Activated naive CD8-positive, alpha-beta T cell treated with anti-CD3 and anti-CD28 coated beads, Interleukin-2, amount 50 U/mL, for 24 hours (primary cell): ENCODE measurements around the gene DGLUCY.
"Not testable (repeated sequence)": the region's sequence is repeated elsewhere in the genome, so short reads cannot be mapped to it uniquely, and the experiment has no call there.

Experiments used
- ATAC-seq: fragments of 150-1000 bp; cut with Tn5 transposase; one replicate; pipeline ENCODE4 v1.10.0; 2021
- DNase-seq: peaks from one replicate; pipeline ENCODE4 v3.0.0; 2021
- H3K27ac Mint-ChIP-seq: one replicate; pipeline ENCODE4 v1.8.0; 2021; ENCODE audit warnings: mild to moderate bottlenecking, mixed read lengths
- H3K27me3 Mint-ChIP-seq: one replicate; pipeline ENCODE4 v1.8.0; 2021; ENCODE audit warnings: mixed read lengths
- H3K36me3 Mint-ChIP-seq: one replicate; pipeline ENCODE4 v1.8.0; 2021; ENCODE audit warnings: low read depth, mixed read lengths
- H3K4me1 Mint-ChIP-seq: one replicate; pipeline ENCODE4 v1.8.0; 2021; ENCODE audit warnings: mixed read lengths
- H3K4me3 Mint-ChIP-seq: one replicate; pipeline ENCODE4 v1.8.0; 2021; ENCODE audit warnings: mild to moderate bottlenecking, moderate library complexity, mixed read lengths
- H3K9me3 Mint-ChIP-seq: one replicate; pipeline ENCODE4 v1.8.0; 2021; ENCODE audit warnings: mixed read lengths

DGLUCY gene

GRCh38 chr14:91138511-91139359, 24.9 kb downstream of the DGLUCY start:
- ATAC-seq: peak; percentile 64
- no peak overlapping the region for H3K27ac Mint-ChIP-seq
- no peaks in the 10 kb centered on the region for H3K27me3 Mint-ChIP-seq
- no peaks in the 10 kb centered on the region for H3K9me3 Mint-ChIP-seq
- H3K4me1 Mint-ChIP-seq: peaks cover 42% of the 10 kb centered on the region
- no peak overlapping the region for H3K4me3 Mint-ChIP-seq
- H3K36me3 Mint-ChIP-seq: peaks cover 39% of the 10 kb centered on the region
- DNase-seq: peak; percentile 62

GRCh38 chr14:91139776-91140175, 25.9 kb downstream of the DGLUCY start:
- DNase-seq: no peak
- peak overlapping the region; percentile 12 for H3K27ac Mint-ChIP-seq
- no peaks in the 10 kb centered on the region for H3K27me3 Mint-ChIP-seq
- no peaks in the 10 kb centered on the region for H3K9me3 Mint-ChIP-seq
- no peak overlapping the region for H3K4me3 Mint-ChIP-seq
- no peak for ATAC-seq
- peaks cover 50% of the 10 kb centered on the region for H3K4me1 Mint-ChIP-seq
- peaks cover 35% of the 10 kb centered on the region for H3K36me3 Mint-ChIP-seq

GRCh38 chr14:91140672-91141071, 26.8 kb downstream of the DGLUCY start:
- peaks cover 52% of the 10 kb centered on the region for H3K4me1 Mint-ChIP-seq
- H3K9me3 Mint-ChIP-seq: no peaks in the 10 kb centered on the region
- no peaks in the 10 kb centered on the region for H3K27me3 Mint-ChIP-seq
- no peak for ATAC-seq
- no peak overlapping the region for H3K4me3 Mint-ChIP-seq
- H3K27ac Mint-ChIP-seq: no peak overlapping the region
- DNase-seq: no peak
- peaks cover 35% of the 10 kb centered on the region for H3K36me3 Mint-ChIP-seq

DNA sequence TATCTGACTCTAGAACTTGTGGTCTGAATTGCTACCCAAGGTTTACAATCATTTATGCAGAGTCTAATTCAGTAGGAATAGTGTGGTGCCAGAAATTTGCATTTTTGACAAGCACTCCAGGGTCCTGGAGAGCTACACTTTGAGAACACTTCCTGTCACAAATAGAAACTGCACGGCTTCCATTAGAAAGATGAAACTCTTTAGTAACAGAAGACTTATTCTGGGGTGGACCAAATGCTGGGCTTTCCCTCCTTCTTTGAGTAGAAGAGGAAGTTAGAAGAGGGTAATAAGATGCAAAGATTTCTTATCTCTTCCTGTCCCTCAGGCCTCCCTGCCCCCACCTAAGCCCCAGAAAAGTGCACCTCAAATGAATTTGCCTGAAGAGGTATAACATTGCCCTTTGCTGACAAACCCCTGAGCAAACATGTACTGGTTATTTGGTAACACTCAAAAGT, 28.4 kb downstream of the DGLUCY start:
- Mint-ChIP-seq H3K36me3 (peaks cover 39% of the 10 kb centered on the region), H3K4me1 (peaks cover 52% of the 10 kb centered on the region), H3K27ac (peak overlapping the region; percentile 64), H3K4me3 (no peak overlapping the region), H3K27me3 (no peaks in the 10 kb centered on the region), H3K9me3 (no peaks in the 10 kb centered on the region)
- DNase-seq: peak; percentile 6
- peak; percentile 40 for ATAC-seq

DNA sequence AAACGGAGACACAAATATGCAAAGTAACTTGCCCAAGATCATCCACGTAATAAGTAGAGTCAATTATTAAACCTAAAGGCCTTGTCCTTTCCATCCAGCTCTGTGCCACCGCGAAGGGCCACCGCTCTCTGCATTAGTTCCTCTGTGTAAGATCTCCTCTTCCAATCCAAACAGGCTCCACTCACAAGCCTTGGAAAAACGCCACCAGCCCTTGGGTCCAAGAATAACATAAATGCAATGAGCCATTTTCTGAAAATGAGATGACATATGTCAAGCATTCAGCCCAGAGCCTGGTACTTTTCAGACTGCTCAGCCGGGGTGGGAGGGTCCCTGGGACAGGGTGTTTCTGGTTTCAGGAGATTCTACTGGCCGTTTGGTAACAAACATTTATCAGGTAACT, 30.0 kb downstream of the DGLUCY start:
- ATAC-seq (no peak), DNase-seq (no peak)
- peaks cover 30% of the 10 kb centered on the region for H3K36me3 Mint-ChIP-seq
- H3K4me3 Mint-ChIP-seq: no peak overlapping the region
- no peak overlapping the region for H3K27ac Mint-ChIP-seq
- no peaks in the 10 kb centered on the region for H3K9me3 Mint-ChIP-seq
- H3K4me1 Mint-ChIP-seq: peaks cover 44% of the 10 kb centered on the region
- H3K27me3 Mint-ChIP-seq: no peaks in the 10 kb centered on the region

DNA sequence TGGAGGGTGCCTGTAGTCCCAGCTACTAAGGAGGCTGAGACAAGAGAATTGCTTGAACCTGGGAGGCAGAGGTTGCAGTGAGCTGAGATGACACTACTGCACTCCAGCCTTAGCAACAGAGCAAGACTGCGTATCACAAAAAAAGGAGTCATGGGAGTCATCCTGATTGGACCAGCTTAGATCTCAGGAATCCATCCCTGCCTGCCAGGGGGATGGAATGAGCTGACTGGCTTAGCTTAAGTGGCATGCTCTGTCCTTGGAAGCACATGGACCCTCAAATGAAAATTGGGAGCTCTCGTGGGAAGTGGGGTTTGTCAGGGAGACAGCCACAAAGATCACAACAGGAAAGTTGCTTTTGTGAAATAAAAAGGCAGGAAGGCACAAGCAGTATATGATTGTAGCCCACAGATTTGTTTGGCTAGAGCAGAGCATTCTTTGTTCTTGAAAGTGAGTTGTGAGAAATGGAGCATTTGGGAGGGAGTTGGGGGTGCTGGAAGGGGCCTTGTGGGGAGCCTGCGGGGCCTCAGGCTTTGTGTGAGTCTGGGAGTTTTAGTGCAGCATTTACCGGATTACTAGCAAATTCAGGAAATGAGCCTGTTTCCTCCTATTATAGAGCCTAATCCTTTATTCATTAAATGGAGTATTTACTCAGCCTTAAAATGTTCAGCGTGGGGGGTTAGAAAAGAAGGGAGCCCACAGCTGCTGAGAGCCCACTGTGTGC, 30.7 kb downstream of the DGLUCY start:
- Mint-ChIP-seq H3K27me3 (no peaks in the 10 kb centered on the region), H3K36me3 (peaks cover 34% of the 10 kb centered on the region), H3K4me1 (peaks cover 39% of the 10 kb centered on the region), H3K27ac (peak overlapping the region; percentile 44), H3K9me3 (no peaks in the 10 kb centered on the region), H3K4me3 (no peak overlapping the region)
- DNase-seq: no peak
- no peak for ATAC-seq

DNA sequence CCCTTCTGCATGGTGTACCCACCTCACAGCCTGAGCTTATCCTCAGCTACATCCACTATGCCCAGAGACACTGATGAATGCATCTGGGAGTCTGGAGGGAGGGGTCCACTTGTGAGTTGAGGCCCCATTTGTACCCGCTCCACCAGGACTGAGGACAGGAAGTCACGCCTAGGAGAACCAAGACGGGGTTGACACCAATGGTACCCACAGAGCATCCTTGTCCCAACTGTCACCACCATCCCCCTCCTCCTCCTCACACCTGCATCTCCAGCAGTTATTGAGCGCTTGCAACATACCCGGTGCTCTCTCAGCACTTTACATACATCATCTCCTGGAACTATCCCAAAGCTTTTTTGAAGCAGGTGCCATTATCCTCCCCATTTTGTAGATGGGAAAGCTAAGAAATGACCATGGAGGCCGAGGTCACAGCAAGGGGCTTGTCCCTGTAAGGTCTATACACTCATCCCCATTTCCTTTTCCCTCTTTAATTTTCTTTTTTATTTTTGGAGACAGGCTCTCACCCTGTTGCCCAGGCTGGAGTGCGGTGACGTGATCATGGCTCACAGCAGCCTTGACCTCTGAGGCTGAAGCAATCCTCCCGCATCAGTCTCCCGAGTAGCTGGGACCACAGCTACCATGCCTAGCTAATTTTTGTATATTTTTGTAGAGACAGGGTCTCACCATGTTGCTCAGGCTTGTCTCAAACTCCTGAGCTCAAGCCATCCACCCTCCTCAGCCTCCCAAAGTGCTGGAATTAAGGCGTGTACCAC, 31.7 kb downstream of the DGLUCY start:
- H3K36me3 Mint-ChIP-seq: peaks cover 31% of the 10 kb centered on the region
- peaks cover 30% of the 10 kb centered on the region for H3K4me1 Mint-ChIP-seq

DNA sequence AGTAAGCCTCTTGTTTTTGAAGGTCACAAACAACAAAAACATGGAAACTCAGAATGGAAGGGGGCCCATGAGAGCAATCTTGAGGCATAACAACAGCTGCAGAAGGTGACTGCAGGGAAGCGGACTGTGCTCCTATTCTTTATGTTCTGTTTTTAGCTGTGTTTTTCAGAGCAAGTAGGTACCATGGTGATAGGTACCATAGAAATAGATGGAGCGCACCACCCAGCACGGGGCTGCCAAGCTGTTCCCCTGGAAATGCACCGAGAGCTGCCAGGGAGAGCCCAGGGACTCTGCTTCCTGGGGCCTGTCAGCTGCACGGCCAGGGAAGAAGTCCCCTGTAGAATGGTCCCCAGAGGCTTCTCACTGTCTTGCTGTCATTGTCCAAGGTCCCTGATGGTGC, 32.8 kb downstream of the DGLUCY start:
- Mint-ChIP-seq H3K4me3 (no peak overlapping the region), H3K36me3 (peaks cover 33% of the 10 kb centered on the region), H3K9me3 (no peaks in the 10 kb centered on the region), H3K27ac (no peak overlapping the region), H3K4me1 (peaks cover 22% of the 10 kb centered on the region), H3K27me3 (no peaks in the 10 kb centered on the region)
- DNase-seq (no peak), ATAC-seq (no peak)

More for the DNA sequence above, 31.7 kb downstream of the DGLUCY start:
- Mint-ChIP-seq H3K4me3 (no peak overlapping the region), H3K27ac (no peak overlapping the region), H3K27me3 (no peaks in the 10 kb centered on the region), H3K9me3 (no peaks in the 10 kb centered on the region)
- DNase-seq (no peak), ATAC-seq (no peak)

DNA sequence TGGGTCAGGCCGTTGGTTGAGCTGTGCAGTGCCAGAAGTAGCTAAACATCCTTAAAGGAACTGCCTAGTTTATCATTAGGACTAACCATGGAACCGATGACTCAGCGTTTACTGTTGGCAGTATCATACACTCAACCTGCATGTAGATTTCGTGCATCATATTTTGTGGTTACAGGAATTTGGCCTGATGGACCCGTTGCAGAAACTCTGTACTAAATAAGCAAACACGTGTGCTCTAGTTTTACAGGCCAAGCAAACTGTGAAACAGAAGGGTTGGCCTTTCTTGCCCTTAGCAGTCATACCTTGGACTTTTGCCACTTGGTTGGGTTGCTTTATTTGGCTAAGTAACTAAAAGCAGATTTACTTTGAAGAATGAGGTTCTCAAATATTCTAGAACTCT, 35.6 kb downstream of the DGLUCY start:
- peaks cover 8% of the 10 kb centered on the region for H3K4me1 Mint-ChIP-seq
- H3K4me3 Mint-ChIP-seq: no peak overlapping the region
- peak; percentile 7 for ATAC-seq
- no peaks in the 10 kb centered on the region for H3K27me3 Mint-ChIP-seq
- DNase-seq: no peak
- H3K27ac Mint-ChIP-seq: no peak overlapping the region
- H3K9me3 Mint-ChIP-seq: no peaks in the 10 kb centered on the region
- peaks cover 17% of the 10 kb centered on the region for H3K36me3 Mint-ChIP-seq

- DNase-seq: no peak
- Mint-ChIP-seq H3K4me1 (peaks cover 8% of the 10 kb centered on the region), H3K36me3 (peaks cover 9% of the 10 kb centered on the region), H3K27ac (no peak overlapping the region), H3K9me3 (no peaks in the 10 kb centered on the region), H3K4me3 (no peak overlapping the region), H3K27me3 (no peaks in the 10 kb centered on the region)
- no peak for ATAC-seq
Measured at GRCh38 chr14:91152499-91152898, 38.6 kb downstream of the DGLUCY start.

GRCh38 chr14:91153360-91153759, 39.5 kb downstream of the DGLUCY start:
- no peak overlapping the region for H3K4me3 Mint-ChIP-seq
- DNase-seq (no peak), ATAC-seq (peak; percentile 34)
- H3K27me3 Mint-ChIP-seq: no peaks in the 10 kb centered on the region
- H3K36me3 Mint-ChIP-seq: peaks cover 11% of the 10 kb centered on the region
- no peaks in the 10 kb centered on the region for H3K9me3 Mint-ChIP-seq
- H3K4me1 Mint-ChIP-seq: peaks cover 8% of the 10 kb centered on the region
- H3K27ac Mint-ChIP-seq: no peak overlapping the region

GRCh38 chr14:91154851-91155625, 41.2 kb downstream of the DGLUCY start:
- Mint-ChIP-seq H3K27me3 (no peaks in the 10 kb centered on the region), H3K4me1 (peaks cover 6% of the 10 kb centered on the region), H3K4me3 (no peak overlapping the region), H3K9me3 (no peaks in the 10 kb centered on the region), H3K27ac (no peak overlapping the region), H3K36me3 (peaks cover 14% of the 10 kb centered on the region)
- DNase-seq: no peak
- no peak for ATAC-seq

DNA sequence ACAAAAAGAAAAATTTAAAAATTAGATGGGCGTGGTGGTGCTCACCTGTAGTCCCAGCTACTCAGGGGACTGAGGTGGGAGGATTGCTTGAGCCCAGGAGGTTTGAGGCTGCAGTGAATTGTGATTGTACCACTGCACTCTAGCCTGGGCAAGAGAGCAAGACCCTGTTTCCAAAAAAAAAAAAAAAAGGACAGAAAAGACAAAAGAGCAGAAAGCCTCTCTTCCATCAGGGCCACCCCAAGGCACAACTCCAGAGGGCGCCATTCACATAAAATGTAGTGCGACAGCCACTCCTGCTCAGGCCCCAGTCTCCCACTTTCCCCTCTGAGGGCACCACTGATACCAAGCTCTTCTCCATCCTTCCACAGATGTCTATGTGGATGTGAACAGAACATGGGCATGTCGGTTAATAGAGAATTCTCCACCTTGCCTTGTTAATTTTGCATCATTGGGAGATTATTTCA, 41.8 kb downstream of the DGLUCY start:
- ATAC-seq: no peak
- Mint-ChIP-seq H3K9me3 (no peaks in the 10 kb centered on the region), H3K27me3 (no peaks in the 10 kb centered on the region)

DNA sequence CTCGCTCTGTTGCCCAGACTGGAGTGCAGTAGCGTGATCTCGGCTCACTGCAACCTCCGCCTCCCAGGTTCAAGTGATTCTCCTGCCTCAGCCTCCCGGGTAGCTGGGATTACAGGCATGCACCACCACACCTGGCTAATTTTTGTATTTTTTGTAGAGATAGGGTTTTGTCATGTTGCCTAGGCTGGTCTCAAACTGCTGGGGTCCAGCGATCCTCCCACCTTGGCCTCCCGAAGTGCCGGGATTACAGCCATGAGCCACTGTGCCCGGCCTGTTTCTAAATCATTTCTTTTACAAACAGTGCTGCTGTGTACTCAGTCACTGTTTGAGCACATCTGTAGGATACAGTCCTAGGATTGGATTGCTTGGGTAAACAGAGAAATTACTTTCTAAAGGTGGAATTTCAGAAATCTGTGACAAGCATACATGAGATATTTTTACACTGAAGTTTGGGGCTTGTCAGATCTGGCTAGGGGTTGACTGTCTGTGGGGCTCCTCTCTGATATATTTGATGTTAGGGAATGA, 42.3 kb downstream of the DGLUCY start:
- H3K4me3 Mint-ChIP-seq, H3K27ac Mint-ChIP-seq, H3K4me1 Mint-ChIP-seq, H3K27me3 Mint-ChIP-seq, DNase-seq, ATAC-seq, H3K9me3 Mint-ChIP-seq: not testable (repeated sequence)
- peaks cover 16% of the 10 kb centered on the region for H3K36me3 Mint-ChIP-seq

More for the DNA sequence above, 41.8 kb downstream of the DGLUCY start:
- no peak overlapping the region for H3K27ac Mint-ChIP-seq
- DNase-seq: no peak
- H3K4me3 Mint-ChIP-seq: no peak overlapping the region
- H3K4me1 Mint-ChIP-seq: peaks cover 6% of the 10 kb centered on the region
- peaks cover 18% of the 10 kb centered on the region for H3K36me3 Mint-ChIP-seq
